ENCODE measurements around the gene LGI2.

Gene LGI2

DNA sequence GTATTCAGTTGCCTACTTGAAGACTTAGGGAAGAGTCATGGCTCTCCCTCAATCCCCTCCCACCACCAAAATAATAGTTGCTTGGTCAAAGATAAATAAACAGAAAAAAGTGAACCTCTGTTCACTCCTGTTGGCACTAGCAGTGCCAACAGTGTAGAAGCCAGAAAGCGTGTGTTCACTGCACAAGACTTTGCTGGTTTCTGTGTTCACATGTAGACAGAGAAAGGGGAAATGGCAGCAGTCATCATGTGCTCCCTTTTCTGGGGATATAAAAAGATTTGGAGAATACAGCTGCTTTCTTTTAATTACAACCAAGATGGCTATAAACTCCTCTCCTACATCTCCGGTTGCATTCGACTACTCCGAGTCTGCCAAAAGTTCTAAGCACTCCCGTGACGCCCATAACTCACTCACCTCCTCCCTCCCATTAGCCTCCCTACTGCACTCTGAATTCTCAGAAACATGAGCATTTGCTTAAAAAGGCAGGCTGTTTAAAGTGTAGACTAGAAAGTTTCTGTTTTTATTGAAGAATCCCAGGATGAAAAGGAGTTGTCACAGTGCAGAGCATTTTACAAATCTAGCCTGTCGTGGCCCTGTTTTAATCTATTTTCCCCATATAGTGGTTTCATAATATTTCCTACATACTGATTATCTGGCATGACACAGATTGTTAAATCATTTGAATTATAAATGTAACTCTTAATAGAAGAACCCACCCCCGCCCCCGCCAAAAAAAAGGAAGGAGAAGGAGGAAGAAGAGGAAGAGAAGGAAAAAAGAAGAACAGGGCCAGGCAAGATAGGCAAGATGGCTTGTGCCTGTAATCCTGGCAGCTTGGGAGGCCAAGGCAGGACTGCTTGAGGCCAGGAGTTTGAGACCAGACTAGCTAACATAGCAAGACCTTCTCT lies 16.7 kb downstream of the LGI2 start:
- Histone ChIP-seq H3K4me3 (ENCODE audit: low read depth, low read length) (no peak overlapping the region), H3K4me1 (ENCODE audit: control insufficient read depth, insufficient read depth, low read length) (no peaks in the 10 kb centered on the region), H3K9ac (ENCODE audit: low read depth, low read length) (no peak overlapping the region), H3K27me3 (ENCODE audit: control insufficient read depth, insufficient read depth, low read length) (no peaks in the 10 kb centered on the region), H3K36me3 (ENCODE audit: control insufficient read depth, insufficient read depth, low read length) (no peaks in the 10 kb centered on the region), H3K9me3 (ENCODE audit: control insufficient read depth, insufficient read depth, low read length) (no peaks in the 10 kb centered on the region)

DNA sequence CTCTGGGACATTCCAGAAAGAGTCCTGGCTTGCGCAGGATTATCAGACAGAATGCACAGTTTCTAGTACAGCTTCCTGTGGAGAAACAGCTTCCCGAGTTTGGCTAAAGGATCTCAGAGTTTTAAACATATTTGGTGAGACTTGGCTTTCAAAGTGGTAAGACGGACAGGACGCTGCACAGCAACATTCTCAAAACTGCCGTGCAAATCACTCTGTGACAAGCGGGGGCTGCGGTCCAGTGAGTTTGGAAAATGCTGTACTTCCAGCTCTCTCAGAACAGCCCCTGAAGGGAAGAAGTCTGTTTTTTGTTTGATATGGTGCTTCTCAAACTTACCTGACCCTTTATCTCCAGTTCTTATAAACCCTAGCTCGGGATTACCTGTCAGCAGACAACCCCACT lies 18.1 kb downstream of the LGI2 start:
- H3K27me3 ChIP-seq (ENCODE audit: control insufficient read depth, insufficient read depth, low read length): no peaks in the 10 kb centered on the region
- H3K9ac ChIP-seq (ENCODE audit: low read depth, low read length): no peak overlapping the region
- H3K4me3 ChIP-seq (ENCODE audit: low read depth, low read length): no peak overlapping the region
- no peaks in the 10 kb centered on the region for H3K9me3 ChIP-seq (ENCODE audit: control insufficient read depth, insufficient read depth, low read length)
- no peaks in the 10 kb centered on the region for H3K36me3 ChIP-seq (ENCODE audit: control insufficient read depth, insufficient read depth, low read length)
- H3K4me1 ChIP-seq (ENCODE audit: control insufficient read depth, insufficient read depth, low read length): no peaks in the 10 kb centered on the region

DNA sequence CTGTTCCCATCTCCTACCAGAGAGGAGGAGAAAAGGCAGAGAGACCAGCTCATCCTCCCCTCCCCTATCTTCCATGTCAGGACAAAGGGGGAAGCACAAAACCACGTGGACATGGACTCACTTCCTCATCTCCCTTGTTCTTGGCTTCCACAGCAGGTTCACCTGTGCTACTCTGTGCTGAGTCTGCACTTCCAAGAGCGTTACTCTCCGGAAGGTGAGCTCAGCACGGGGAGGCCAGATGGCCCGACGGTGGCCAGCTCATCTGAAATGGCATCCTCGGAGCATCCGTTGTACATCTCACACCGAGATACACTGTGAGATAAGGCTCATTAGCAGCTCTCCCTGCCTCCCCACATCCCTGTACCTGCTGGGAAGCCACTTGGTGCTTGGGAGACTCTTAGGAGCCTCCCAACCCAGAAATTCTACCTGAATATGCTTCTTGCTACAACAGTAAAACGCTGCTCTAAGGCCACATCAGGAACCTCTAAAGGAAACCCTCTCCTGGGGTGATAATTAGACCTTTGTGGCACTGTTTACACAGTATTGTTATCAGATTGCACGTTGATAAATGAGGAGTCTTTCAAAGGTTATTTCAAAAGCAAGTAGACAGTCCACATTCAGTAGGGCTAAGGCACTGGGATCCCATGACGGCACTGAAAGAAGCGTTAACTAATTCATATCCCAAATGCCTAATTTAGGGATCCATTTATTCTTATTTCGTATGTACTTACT lies 19.4 kb downstream of the LGI2 start:
- Histone ChIP-seq H3K36me3 (ENCODE audit: control insufficient read depth, insufficient read depth, low read length) (no peaks in the 10 kb centered on the region), H3K27me3 (ENCODE audit: control insufficient read depth, insufficient read depth, low read length) (no peaks in the 10 kb centered on the region), H3K4me3 (ENCODE audit: low read depth, low read length) (no peak overlapping the region), H3K9me3 (ENCODE audit: control insufficient read depth, insufficient read depth, low read length) (no peaks in the 10 kb centered on the region), H3K4me1 (ENCODE audit: control insufficient read depth, insufficient read depth, low read length) (no peaks in the 10 kb centered on the region), H3K9ac (ENCODE audit: low read depth, low read length) (no peak overlapping the region)

DNA sequence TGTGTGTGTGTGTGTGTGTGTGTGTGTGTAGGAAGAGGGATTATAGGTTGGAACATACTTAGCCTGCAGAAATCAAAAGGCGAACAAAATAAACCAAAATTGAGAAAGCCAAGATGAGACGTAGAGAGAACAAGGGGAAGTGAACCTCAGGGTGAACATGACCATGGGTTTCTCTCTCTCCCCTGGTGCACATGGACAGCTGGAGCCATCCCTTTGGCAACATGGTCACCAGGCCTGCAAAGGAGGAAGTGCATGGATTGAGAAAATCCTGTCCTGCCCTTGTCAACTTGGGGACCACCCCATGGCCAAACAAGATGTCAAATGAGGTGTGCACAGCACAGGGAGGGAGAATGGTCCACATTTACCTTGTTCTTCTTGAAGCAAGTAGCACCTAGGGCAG lies 23.1 kb downstream of the LGI2 start:
- Histone ChIP-seq H3K9ac (ENCODE audit: low read depth, low read length) (no peak overlapping the region), H3K36me3 (ENCODE audit: control insufficient read depth, insufficient read depth, low read length) (no peaks in the 10 kb centered on the region), H3K4me3 (ENCODE audit: low read depth, low read length) (no peak overlapping the region), H3K9me3 (ENCODE audit: control insufficient read depth, insufficient read depth, low read length) (no peaks in the 10 kb centered on the region), H3K27me3 (ENCODE audit: control insufficient read depth, insufficient read depth, low read length) (no peaks in the 10 kb centered on the region), H3K4me1 (ENCODE audit: control insufficient read depth, insufficient read depth, low read length) (no peaks in the 10 kb centered on the region)

DNA sequence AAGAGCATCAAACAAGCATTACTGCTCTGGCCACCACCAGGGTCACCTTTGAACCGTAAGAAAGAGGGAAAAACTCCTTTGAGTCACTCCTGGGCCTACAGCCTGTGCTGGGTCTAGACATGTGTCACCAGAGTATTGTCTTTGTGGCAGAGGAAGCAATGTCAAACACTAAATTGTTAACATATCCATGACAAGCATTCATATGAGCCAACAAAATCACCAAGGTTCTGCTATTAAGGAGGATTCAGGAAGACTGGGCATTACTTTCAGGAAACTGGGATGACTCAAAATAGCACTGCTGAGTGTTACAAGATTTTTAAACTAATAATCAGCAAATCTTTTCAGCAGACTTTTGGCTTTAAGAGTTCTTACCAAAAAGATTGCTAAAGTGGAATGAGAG lies 28.1 kb downstream of the LGI2 start:
- Histone ChIP-seq H3K27me3 (ENCODE audit: control insufficient read depth, insufficient read depth, low read length) (no peaks in the 10 kb centered on the region), H3K36me3 (ENCODE audit: control insufficient read depth, insufficient read depth, low read length) (no peaks in the 10 kb centered on the region), H3K4me3 (ENCODE audit: low read depth, low read length) (no peak overlapping the region), H3K9me3 (ENCODE audit: control insufficient read depth, insufficient read depth, low read length) (no peaks in the 10 kb centered on the region), H3K9ac (ENCODE audit: low read depth, low read length) (no peak overlapping the region), H3K4me1 (ENCODE audit: control insufficient read depth, insufficient read depth, low read length) (no peaks in the 10 kb centered on the region)

DNA sequence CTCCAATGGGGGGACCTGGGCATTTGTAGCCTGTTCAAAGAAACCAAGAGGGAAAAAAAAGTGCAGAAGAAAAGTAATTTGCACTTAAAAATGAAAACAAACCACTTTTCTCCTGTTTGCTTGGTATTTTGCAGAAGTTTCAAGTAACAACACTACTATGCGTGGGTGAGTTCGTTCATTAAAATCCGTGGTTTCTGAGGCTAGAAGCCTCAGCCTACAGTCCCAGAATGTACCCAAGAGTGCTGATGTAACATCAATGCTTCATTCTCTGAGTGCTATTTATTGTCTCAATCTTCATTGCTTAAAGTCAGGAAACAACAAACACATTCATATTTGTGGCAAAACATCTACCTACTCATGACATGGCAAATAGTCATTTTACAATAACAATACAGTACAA lies 29.2 kb downstream of the LGI2 start:
- Histone ChIP-seq H3K9me3 (ENCODE audit: control insufficient read depth, insufficient read depth, low read length) (no peaks in the 10 kb centered on the region), H3K4me3 (ENCODE audit: low read depth, low read length) (no peak overlapping the region), H3K36me3 (ENCODE audit: control insufficient read depth, insufficient read depth, low read length) (no peaks in the 10 kb centered on the region), H3K27me3 (ENCODE audit: control insufficient read depth, insufficient read depth, low read length) (no peaks in the 10 kb centered on the region), H3K4me1 (ENCODE audit: control insufficient read depth, insufficient read depth, low read length) (no peaks in the 10 kb centered on the region), H3K9ac (ENCODE audit: low read depth, low read length) (no peak overlapping the region)

DNA sequence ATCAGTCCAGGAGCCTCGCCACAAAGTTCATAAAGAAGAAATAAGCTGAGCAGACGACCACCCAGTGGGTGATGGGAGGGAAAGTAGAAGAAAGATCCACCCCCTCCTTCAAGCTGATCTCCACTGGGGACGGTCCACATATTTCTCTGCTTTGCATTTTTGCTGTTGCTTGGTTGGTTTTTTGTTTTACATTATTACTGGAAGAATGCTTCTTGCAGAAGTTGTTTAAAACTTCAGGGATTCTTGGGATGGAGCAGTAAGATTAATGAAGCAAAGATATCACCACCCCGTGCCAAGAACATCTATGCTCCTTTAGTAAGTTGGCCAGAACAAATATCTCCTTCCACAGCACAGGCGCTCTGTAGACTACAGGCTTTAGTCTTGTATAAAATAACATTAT lies 30.1 kb downstream of the LGI2 start:
- no peak overlapping the region for H3K4me3 ChIP-seq (ENCODE audit: low read depth, low read length)

DNA sequence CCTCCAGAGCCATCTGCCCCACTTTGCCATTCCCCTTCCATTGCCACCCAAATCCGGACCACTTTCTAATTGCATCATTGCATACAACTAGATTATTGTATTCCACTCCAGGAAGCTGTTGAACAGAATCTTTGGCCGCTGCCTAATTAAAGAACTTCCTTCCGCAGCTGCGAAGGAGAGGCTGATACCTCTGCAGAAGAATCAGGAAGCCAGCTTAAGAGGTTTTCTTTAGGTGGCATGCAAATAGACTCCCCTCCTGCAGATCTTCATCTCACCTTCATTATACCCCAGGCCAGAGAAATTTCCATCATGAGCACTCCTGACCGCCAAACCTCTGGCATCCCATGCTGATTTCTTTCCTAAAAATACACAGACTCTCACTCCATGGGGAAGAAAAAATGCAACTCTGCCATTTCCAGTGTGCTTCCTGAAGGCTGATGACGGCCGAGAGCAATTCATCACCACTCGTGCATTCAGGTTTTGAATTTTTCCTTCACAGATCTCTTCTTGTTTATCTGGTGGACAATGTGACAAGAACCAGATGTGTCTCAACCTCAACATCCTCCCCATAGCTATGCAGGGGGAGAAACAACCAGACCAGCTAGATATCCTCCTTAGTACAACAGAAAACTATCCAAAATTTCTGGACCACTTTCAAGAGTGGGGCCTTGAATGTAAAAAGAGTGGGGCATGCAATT lies 31.2 kb downstream of the LGI2 start:
- no peaks in the 10 kb centered on the region for H3K27me3 ChIP-seq (ENCODE audit: control insufficient read depth, insufficient read depth, low read length)
- H3K36me3 ChIP-seq (ENCODE audit: control insufficient read depth, insufficient read depth, low read length): no peaks in the 10 kb centered on the region
- H3K9ac ChIP-seq (ENCODE audit: low read depth, low read length): no peak overlapping the region
- no peak overlapping the region for H3K4me3 ChIP-seq (ENCODE audit: low read depth, low read length)
- H3K9me3 ChIP-seq (ENCODE audit: control insufficient read depth, insufficient read depth, low read length): no peaks in the 10 kb centered on the region
- H3K4me1 ChIP-seq (ENCODE audit: control insufficient read depth, insufficient read depth, low read length): no peaks in the 10 kb centered on the region

More for the DNA sequence above, 30.1 kb downstream of the LGI2 start:
- Histone ChIP-seq H3K9me3 (ENCODE audit: control insufficient read depth, insufficient read depth, low read length) (no peaks in the 10 kb centered on the region), H3K27me3 (ENCODE audit: control insufficient read depth, insufficient read depth, low read length) (no peaks in the 10 kb centered on the region), H3K9ac (ENCODE audit: low read depth, low read length) (no peak overlapping the region), H3K4me1 (ENCODE audit: control insufficient read depth, insufficient read depth, low read length) (no peaks in the 10 kb centered on the region), H3K36me3 (ENCODE audit: control insufficient read depth, insufficient read depth, low read length) (no peaks in the 10 kb centered on the region)

DNA sequence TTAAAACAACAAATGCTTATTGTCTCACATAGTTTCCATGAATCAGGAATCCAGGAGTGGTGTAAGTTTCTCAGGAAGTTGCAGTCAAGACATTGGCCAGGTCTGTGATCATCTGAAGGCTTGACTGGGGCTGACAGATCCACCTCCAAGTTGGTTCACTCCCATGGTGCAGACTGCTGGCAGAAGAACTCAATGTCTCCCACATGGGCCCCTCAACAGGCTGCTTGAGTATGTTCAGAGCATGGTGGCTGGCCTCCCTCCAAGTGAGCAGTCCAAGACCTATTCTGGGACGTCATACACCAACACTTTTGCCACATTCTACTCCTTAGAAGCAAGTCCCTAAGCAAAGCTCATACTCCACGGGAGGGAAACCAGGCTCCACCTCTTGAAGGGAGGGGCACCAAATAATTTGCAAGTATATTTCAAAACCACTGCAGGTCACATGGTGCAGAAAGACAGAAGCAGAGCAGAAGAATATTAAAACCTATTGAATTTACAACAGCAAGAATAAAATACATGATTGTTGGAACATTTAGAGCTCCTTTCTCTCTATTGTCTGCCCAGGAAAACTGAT lies 35.3 kb downstream of the LGI2 start:
- H3K4me1 ChIP-seq (ENCODE audit: control insufficient read depth, insufficient read depth, low read length): no peaks in the 10 kb centered on the region
- no peaks in the 10 kb centered on the region for H3K9me3 ChIP-seq (ENCODE audit: control insufficient read depth, insufficient read depth, low read length)
- no peaks in the 10 kb centered on the region for H3K36me3 ChIP-seq (ENCODE audit: control insufficient read depth, insufficient read depth, low read length)
- H3K9ac ChIP-seq (ENCODE audit: low read depth, low read length): no peak overlapping the region
- no peaks in the 10 kb centered on the region for H3K27me3 ChIP-seq (ENCODE audit: control insufficient read depth, insufficient read depth, low read length)
- no peak overlapping the region for H3K4me3 ChIP-seq (ENCODE audit: low read depth, low read length)

DNA sequence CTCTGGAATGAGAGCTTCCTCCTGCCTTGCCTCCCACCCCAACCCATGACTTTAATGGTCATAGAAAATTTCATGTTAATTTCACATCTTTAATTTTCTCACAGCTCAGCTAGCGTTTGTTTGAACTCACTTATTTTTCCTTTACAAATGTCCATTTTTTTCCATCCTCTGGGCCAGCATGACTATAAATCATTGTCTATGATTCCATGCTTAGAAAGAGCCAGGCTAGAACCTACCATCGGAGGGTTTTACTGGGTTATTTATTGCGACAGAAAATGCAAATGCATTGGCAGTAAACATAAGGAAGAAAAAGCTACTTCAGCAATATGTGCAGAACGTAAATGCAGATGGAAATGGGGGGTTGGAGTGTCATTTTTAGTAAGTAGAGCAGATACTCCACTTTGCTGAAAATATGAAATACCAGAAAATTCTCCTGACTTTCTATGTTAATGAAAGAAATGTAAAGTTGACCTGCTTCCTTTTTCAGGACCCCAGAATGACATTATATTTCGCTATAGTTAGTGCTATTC lies 37.1 kb downstream of the LGI2 start:
- Histone ChIP-seq H3K9ac (ENCODE audit: low read depth, low read length) (no peak overlapping the region), H3K9me3 (ENCODE audit: control insufficient read depth, insufficient read depth, low read length) (no peaks in the 10 kb centered on the region), H3K27me3 (ENCODE audit: control insufficient read depth, insufficient read depth, low read length) (no peaks in the 10 kb centered on the region), H3K4me1 (ENCODE audit: control insufficient read depth, insufficient read depth, low read length) (peaks cover 6% of the 10 kb centered on the region), H3K36me3 (ENCODE audit: control insufficient read depth, insufficient read depth, low read length) (no peaks in the 10 kb centered on the region), H3K4me3 (ENCODE audit: low read depth, low read length) (no peak overlapping the region)

DNA sequence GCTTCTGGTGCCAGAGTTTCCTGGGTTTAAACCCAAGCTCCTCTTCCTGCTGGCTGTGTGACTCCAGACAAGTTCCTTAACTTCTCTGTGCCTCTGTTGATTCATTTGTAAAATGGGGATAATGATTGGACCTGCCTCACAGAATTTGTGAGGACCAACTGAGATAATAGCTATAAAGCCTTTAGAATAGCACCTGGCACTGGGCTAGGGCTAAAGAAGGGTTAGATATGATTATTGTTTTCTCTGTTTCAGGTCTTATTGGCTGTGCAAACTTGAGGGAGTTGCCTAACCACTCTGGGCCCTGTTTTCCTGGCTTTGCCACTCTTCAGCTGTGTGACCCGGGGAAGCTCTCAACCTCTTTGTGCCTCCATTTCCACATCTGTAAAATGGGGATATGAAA lies 37.8 kb downstream of the LGI2 start:
- Histone ChIP-seq H3K9ac (ENCODE audit: low read depth, low read length) (no peak overlapping the region), H3K4me3 (ENCODE audit: low read depth, low read length) (no peak overlapping the region), H3K4me1 (ENCODE audit: control insufficient read depth, insufficient read depth, low read length) (peaks cover 6% of the 10 kb centered on the region), H3K36me3 (ENCODE audit: control insufficient read depth, insufficient read depth, low read length) (no peaks in the 10 kb centered on the region), H3K9me3 (ENCODE audit: control insufficient read depth, insufficient read depth, low read length) (no peaks in the 10 kb centered on the region), H3K27me3 (ENCODE audit: control insufficient read depth, insufficient read depth, low read length) (no peaks in the 10 kb centered on the region)
